Hepatocyte (in vitro differentiated cells): Measurements from ENCODE around the gene NR2F1-AS1. TPM values are rescaled to one million over a fixed set of nuclear protein-coding genes. Genes with fewer than 3 reads are reported as not detected.

Experiments used
- DNase-seq: peaks from one replicate; pipeline ENCODE4 v3.0.0-alpha.2; 2016; ENCODE audit warnings: low spot score
- H2AFZ ChIP-seq: fragments of 200-600 bp; sonication (generic); 2 replicates; pipeline ENCODE4 v1.6.0; 2016; ENCODE audit warnings: antibody characterized with exemption, mild to moderate bottlenecking
- H3K27ac ChIP-seq: fragments of 200-600 bp; sonication (generic); 2 replicates; pipeline ENCODE4 v1.5.1; 2016; ENCODE audit warnings: mild to moderate bottlenecking
- H3K27me3 ChIP-seq: fragments of 200-600 bp; sonication (generic); 2 replicates; pipeline ENCODE4 v1.6.1; 2016
- H3K36me3 ChIP-seq: fragments of 200-600 bp; sonication (generic); replicated peaks from 2 replicates; pipeline ENCODE4 v1.5.1; 2016; ENCODE audit warnings: low read depth; ENCODE audit not compliant: insufficient read depth
- H3K4me1 ChIP-seq: fragments of 200-600 bp; sonication (generic); 2 replicates; pipeline ENCODE4 v1.5.1; 2016; ENCODE audit warnings: mild to moderate bottlenecking, moderate library complexity; ENCODE audit not compliant: insufficient read depth
- H3K4me2 ChIP-seq: fragments of 200-600 bp; sonication (generic); 2 replicates; pipeline ENCODE4 v1.6.0; 2016
- H3K4me3 ChIP-seq: fragments of 200-600 bp; sonication (generic); 2 replicates; pipeline ENCODE4 v1.5.1; 2016; ENCODE audit warnings: mild to moderate bottlenecking
- H3K79me2 ChIP-seq: fragments of 200-600 bp; sonication (generic); 2 replicates; pipeline ENCODE4 v1.6.0; 2017; ENCODE audit warnings: mild to moderate bottlenecking
- H3K9me2 ChIP-seq: fragments of 200-600 bp; sonication (generic); replicated peaks from 2 replicates; pipeline ENCODE4 v1.6.0; 2017; ENCODE audit warnings: mild to moderate bottlenecking; ENCODE audit not compliant: insufficient read depth
- H3K9me3 ChIP-seq: fragments of 200-600 bp; sonication (generic); 2 replicates; pipeline ENCODE4 v1.5.1; 2016; ENCODE audit warnings: low read depth, mild to moderate bottlenecking
- H4K20me1 ChIP-seq: fragments of 200-600 bp; sonication (generic); 2 replicates; pipeline ENCODE4 v1.6.0; 2016; ENCODE audit warnings: mild to moderate bottlenecking; ENCODE audit not compliant: insufficient read depth, poor library complexity, severe bottlenecking
- EZH2 ChIP-seq: fragments of 200-600 bp; sonication (generic); IDR thresholded peaks from 2 replicates; pipeline ENCODE4 v1.6.1; 2016; ENCODE audit warnings: antibody characterized with exemption, mild to moderate bottlenecking, borderline replicate concordance
- EZH2phosphoT487 ChIP-seq: fragments of 200-600 bp; sonication (generic); IDR thresholded peaks from one replicate; pipeline ENCODE4 v1.6.1; 2018; ENCODE audit warnings: antibody characterized with exemption, mild to moderate bottlenecking, low read depth, moderate library complexity; ENCODE audit not compliant: unreplicated experiment, severe bottlenecking
- WGBS: methylation state at CpG from one replicate; pipeline ENCODE4 v1.1.6; 2016; ENCODE audit warnings: low lambda C conversion rate; ENCODE audit errors: missing lambda C conversion rate; 5-methylcytosine and 5-hydroxymethylcytosine counted together
- polyA plus RNA-seq: library from polyadenylated mRNA; unstranded; fragments of >200 nt; fragmentation: Nextera tagmentation; extraction: Ambion mirVana; gene quantifications from 2 replicates; pipeline ENCODE4 v1.2.1, GENCODE V29; 2016
- total RNA-seq: library from RNA; depleted of rRNA; stranded (reverse); fragments of >200 nt; gene quantifications from 2 replicates; pipeline ENCODE4 v1.2.3, GENCODE V29; 2014
- TF ChIP-seq, protein P1 (sequence below): fragments of 200-600 bp; sonication (generic); IDR thresholded peaks from 2 replicates; pipeline ENCODE4 v1.5.1; 2016; ENCODE audit warnings: antibody characterized with exemption, mild to moderate bottlenecking; ENCODE audit not compliant: poor library complexity

NR2F1-AS1 gene
- total and polyA plus RNA-seq, 2 experiments from 2014 or later, result 8.4 to 8.6 TPM

DNA sequence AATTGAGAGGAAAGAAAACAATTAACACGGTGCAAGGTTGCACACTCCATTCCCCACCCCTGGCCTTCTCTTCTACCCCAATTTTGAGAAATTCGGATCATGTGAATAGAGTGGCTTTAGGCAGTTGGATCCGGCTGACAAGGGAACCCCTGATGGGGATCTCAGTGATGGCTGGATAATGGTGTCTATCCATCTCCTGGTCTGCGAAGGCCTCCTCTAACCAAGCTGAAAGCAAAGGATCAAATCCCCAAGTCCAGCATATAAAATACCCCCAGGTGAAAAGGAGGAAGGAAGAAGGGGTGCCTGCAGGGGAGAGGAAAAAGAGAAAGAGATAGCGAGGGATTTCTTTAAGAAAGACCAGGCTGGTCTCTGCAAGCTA lies 18.0 kb upstream of the NR2F1-AS1 start:
- H3K36me3 ChIP-seq, result no peaks in the 10 kb centered on the region
- H3K27me3 ChIP-seq, result peaks cover 100% of the 10 kb centered on the region
- H3K9me2 ChIP-seq, result no peaks in the 10 kb centered on the region
- H3K27ac ChIP-seq, result no peak overlapping the region
- H3K79me2 ChIP-seq, result no peaks in the 10 kb centered on the region
- H3K4me1 ChIP-seq, result peaks cover 1% of the 10 kb centered on the region
- no peak overlapping the region for H3K4me3 ChIP-seq
- H4K20me1 ChIP-seq, result no peaks in the 10 kb centered on the region
- WGBS, result 20% methylated on average over 5 of the region's 5 CpGs
- TF ChIP-seq, protein P1, sequence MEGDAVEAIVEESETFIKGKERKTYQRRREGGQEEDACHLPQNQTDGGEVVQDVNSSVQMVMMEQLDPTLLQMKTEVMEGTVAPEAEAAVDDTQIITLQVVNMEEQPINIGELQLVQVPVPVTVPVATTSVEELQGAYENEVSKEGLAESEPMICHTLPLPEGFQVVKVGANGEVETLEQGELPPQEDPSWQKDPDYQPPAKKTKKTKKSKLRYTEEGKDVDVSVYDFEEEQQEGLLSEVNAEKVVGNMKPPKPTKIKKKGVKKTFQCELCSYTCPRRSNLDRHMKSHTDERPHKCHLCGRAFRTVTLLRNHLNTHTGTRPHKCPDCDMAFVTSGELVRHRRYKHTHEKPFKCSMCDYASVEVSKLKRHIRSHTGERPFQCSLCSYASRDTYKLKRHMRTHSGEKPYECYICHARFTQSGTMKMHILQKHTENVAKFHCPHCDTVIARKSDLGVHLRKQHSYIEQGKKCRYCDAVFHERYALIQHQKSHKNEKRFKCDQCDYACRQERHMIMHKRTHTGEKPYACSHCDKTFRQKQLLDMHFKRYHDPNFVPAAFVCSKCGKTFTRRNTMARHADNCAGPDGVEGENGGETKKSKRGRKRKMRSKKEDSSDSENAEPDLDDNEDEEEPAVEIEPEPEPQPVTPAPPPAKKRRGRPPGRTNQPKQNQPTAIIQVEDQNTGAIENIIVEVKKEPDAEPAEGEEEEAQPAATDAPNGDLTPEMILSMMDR, result no peak
- TF ChIP-seq EZH2, result no peak
- TF ChIP-seq EZH2phosphoT487, result no peak
- no peak overlapping the region for H3K4me2 ChIP-seq
- H3K9me3 ChIP-seq, result no peaks in the 10 kb centered on the region
- H2AFZ ChIP-seq, result no peak overlapping the region
- DNase-seq, result no peak

DNA sequence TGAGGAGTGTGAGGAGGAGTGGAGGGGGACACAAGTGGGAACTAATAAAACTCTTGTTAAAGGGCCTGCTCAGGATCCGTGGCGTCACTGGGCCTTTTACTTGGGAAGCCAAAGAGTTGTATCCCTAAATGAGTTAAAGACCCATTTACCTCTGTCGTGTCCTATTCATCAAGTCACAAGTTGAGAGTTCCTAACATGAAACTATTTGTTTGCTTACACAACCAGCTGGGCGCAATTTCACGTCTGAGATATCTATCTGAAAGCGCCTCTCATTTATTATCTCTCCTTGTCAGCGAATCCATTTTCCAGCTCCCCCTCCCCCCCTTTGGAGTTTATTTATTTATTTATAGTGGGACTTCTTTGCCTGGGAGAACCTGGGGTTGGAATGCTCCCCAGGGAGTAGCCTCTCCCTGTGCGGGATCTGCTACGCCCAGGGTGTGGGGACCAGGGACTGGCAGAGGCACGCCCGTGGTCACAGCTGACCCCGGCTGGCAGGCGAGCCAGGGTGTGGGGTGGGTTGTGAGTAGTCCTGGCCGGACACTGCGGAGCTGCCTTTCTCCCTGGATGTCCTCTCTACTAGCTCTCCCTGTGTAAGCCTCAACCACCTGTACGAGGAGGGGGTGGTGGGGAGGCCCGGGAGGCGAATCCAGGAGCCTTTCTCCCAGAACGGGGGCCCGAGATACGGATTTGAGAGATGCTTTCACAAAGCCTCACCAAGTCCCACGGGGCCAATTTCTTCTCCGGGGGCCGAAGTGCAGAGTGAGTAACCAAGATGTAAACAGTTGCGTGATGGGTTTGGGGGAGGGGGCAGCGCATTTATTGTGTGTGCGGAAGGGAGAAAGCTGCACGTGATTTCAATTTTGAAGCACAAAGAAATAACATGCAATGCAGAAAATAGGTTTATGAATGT lies 17.3 kb upstream of the NR2F1-AS1 start:
- Histone ChIP-seq H3K4me2 (no peak overlapping the region), H3K27me3 (peaks cover 100% of the 10 kb centered on the region), H3K79me2 (no peaks in the 10 kb centered on the region), H3K4me3 (no peak overlapping the region), H3K4me1 (no peaks in the 10 kb centered on the region), H3K9me2 (no peaks in the 10 kb centered on the region), H4K20me1 (no peaks in the 10 kb centered on the region), H2AFZ (no peak overlapping the region), H3K9me3 (no peaks in the 10 kb centered on the region), H3K27ac (no peak overlapping the region), H3K36me3 (no peaks in the 10 kb centered on the region)
- DNase-seq, result no peak
- TF ChIP-seq, protein P1, result no peak
- peak; percentile 47 for TF ChIP-seq EZH2
- TF ChIP-seq EZH2phosphoT487, result peak; percentile 52
- 15% methylated on average over 28 of the region's 28 CpGs for WGBS

DNA sequence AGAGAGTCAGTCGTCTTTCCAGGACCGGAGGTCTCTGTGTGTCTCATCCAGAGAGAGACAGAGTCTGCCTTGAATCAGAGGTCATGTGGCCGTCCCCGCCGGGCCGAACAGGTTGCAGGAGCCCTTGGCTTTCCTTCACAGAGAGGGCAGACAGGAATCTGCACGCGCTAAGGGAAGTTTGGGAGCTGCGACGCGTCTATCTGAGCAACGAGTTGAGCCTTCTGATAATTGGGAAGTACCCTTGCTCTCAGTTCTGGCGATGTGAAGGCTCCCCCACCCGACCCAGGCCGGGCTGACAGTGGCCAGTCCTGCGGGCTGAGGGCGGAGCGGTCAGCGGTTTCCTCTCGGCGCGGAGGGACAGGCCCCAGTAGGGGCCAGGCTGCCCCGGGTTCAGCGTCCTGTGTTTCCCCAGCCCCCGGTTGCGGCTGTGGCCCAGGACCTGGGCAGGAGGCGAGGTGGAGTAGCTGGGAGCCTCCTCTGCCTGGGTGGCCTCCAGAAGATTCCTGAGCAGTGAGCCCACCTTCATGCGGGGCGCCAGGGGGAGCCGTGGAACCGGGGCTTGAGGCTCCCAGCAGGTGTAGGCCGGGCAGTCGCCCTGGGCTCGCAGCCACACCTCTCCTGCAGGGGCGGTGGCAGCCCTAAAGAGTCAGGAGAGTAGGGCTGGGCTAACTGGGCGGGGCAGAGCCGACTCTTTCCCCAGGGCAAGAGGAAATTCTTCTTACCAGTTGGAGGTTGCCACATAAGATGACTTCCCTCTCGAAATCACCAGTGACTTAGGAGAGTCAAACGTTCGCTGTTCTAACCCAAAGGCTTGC lies 15.9 kb upstream of the NR2F1-AS1 start:
- DNase-seq, result no peak
- Histone ChIP-seq H3K4me1 (no peaks in the 10 kb centered on the region), H3K9me3 (no peaks in the 10 kb centered on the region), H3K4me2 (no peak overlapping the region), H3K79me2 (no peaks in the 10 kb centered on the region), H3K27ac (no peak overlapping the region), H4K20me1 (no peaks in the 10 kb centered on the region), H3K4me3 (no peak overlapping the region), H2AFZ (no peak overlapping the region), H3K27me3 (peaks cover 99% of the 10 kb centered on the region), H3K9me2 (no peaks in the 10 kb centered on the region), H3K36me3 (no peaks in the 10 kb centered on the region)
- WGBS, result 7% methylated on average over 39 of the region's 40 CpGs
- TF ChIP-seq, protein P1, result no peak
- TF ChIP-seq EZH2, result peak; percentile 85
